ENCODE data around the gene NMNAT2.

- TF ChIP-seq POLR2A (IDR thresholded peaks at IDR 0.05; ENCODE audit: low read depth, low read length), result no peak
- TF ChIP-seq, protein P1, sequence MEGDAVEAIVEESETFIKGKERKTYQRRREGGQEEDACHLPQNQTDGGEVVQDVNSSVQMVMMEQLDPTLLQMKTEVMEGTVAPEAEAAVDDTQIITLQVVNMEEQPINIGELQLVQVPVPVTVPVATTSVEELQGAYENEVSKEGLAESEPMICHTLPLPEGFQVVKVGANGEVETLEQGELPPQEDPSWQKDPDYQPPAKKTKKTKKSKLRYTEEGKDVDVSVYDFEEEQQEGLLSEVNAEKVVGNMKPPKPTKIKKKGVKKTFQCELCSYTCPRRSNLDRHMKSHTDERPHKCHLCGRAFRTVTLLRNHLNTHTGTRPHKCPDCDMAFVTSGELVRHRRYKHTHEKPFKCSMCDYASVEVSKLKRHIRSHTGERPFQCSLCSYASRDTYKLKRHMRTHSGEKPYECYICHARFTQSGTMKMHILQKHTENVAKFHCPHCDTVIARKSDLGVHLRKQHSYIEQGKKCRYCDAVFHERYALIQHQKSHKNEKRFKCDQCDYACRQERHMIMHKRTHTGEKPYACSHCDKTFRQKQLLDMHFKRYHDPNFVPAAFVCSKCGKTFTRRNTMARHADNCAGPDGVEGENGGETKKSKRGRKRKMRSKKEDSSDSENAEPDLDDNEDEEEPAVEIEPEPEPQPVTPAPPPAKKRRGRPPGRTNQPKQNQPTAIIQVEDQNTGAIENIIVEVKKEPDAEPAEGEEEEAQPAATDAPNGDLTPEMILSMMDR (IDR thresholded peaks at IDR 0.05; ENCODE audit: extremely low read depth in 1 of 2, insufficient read depth in 1 of 2, low read depth in 1 of 2, low read length in 2 of 2), result no peak
- TF ChIP-seq EZH2 (IDR thresholded peaks at IDR 0.05; ENCODE audit: borderline replicate concordance, low read depth, low read length, severe bottlenecking), result no peak
These were observed 42.4 kb upstream of the NMNAT2 start for GRCh38 chr1:183460596-183460995.
